HG03571 (cell line): ENCODE measurements around the gene DOK1.

Experiments
- ATAC-seq: cut with Tn5 transposase; IDR thresholded peaks from one replicate; pipeline ENCODE4 v1.9.1; 2021; ENCODE audit not compliant: unreplicated experiment

The DOK1 gene

DNA sequence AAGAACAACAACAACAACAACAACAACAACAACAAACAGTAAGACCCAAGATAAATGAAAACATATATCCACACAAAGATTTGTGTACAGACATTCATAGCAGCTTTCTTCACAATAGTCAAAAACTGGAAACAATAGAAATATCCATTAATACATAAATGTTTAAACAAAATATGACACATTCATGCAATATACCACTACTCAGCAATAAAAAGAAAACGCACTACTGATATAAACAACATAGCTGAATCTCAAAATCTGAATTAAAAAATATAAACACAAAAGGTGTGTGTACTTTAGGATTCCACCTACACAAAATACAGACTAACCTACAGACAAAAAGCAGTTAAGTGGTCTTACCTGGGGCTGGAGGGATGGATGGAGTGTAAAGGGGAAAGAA is 42.1 kb downstream of the DOK1 start:
- ATAC-seq = no peak

DNA sequence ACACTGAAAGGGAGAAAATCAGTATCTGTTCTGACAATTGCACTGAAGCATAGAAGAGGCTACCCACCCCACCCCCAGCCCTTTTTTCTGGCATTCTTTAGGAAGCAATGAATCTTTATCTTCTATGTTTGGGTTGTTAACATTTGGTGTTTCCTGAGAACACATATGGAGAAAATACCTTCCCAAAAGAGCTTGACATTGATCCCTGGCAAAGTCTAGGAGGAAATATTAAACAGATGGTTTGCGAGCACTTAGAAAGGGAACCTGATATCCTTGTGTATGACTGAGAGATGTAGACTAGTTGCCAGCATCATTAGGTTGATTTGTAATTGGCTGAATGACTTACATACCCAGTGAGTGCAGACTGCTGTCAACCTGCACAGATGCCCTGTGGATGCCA is 42.9 kb downstream of the DOK1 start:
- no peak for ATAC-seq

DNA sequence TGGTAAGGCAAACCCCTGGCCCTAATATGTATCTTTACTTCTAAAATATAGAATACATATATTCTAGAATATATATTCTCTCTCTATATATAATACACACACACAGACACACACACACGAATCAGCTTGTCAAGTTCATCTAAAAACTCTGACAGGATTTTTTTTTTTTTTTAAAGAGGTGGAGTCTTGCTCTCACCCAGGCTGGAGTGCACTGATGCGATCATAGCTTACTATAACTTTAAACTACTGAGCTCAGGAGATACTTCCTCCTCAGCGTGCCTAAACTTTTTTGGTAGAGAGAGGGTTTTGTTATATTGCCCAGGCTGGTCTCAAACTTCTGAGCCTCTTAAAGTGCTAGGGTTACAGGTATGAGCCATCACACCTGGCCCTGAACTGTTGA is 45.2 kb downstream of the DOK1 start:
- ATAC-seq = no peak

DNA sequence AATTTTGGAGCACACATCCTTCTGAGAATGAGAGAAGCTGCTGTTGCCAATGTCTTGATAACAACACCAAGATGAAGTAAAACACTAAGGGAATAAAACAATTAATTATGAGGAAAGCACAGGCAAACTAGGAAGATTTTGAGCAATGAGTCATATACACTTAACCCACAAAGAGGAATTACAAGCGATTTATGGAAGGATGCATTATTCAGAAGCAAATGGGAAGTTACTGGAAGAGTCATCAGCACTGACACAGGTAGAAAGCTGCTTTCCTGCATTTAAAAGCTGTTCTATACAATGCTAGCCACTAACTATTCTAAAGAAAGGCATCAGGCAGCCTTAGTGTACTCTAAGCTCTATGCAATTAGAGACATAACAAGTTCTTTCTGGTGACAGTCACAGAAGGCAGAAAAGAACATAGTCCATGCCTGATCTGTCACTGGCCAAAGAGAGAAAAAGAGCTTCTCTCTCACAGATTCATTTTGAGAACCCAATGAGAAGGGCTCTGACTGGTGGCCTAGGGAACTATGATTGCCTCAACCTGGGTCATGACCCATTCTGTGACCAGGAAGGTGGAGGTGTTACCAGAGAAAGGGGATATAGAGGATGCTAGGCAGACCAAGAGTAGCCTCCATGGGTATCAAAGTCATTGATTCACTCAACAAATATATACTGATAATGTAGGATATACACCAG is 48.2 kb downstream of the DOK1 start:
- no peak for ATAC-seq

DNA sequence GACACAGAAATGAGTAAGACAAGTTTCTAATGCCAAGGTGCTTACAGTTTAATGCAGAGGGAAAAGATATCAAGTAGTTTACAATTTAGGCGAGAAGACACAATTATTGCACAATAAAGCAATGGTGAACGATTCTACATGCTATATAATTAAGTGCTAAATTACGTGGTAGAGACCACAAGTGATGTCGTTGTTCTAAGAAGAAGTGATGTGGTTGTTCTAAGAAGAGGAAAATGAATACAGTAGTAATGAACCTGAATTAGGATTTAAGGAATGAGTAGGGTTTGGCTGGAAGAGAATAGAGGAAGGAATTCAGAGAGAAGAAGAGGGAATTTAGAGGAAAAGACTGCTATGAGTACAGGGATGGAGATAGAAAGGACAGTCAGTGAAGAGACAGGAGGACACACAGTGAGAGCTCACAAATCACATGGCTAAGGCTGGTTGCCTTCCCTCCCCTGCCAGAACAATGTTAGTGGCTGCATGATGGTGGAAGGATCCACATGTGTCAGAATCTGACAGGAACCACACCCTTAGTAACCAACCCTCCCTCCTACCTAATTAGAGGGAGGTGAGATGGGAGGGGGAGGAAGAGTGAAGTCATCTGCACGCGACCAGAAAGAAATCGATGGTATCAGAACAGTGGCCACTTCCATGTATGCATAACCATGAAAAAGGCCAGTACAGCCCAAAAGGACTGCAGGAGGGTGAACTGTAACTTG is 48.9 kb downstream of the DOK1 start:
- no peak for ATAC-seq

DNA sequence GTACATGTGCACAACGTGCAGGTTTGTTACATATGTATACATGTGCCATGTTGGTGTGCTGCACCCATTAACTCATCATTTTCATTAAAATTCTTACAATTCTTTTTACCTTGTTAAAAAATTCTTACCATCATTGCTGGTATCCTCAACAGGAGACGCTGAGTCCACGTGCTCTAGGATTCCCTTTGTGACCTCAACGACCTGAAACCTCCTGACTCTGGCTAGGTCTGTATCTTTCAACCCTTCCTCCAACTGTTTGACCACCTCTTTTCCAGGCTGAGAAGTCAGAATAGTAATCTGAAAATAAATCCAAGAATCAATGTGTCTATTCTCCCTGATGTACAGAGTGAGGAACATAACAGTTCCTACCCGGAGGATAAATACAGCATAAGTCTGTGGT is 52.4 kb downstream of the DOK1 start:
- ATAC-seq = no peak
